HL-60 (cell line): ENCODE results near the gene DNAH5.

Experiments used
- DNase-seq, 2 experiments: peaks; one replicate each; pipeline ENCODE4 v3.0.0-alpha.2; 2010 to 2020; ENCODE audit warnings: low read depth in 1 of 2, low spot score in 1 of 2
- H3K27ac ChIP-seq: fragments of 250-450 bp; sonication (Bioruptor Pico); replicated peaks from 2 replicates; pipeline ENCODE4 v1.5.1; 2020; ENCODE audit warnings: mild to moderate bottlenecking, moderate library complexity
- H3K27me3 ChIP-seq: fragments of 250-450 bp; sonication (Bioruptor Pico); 2 replicates; pipeline ENCODE4 v1.5.1; 2021; ENCODE audit warnings: mild to moderate bottlenecking, moderate library complexity; ENCODE audit not compliant: insufficient read depth, poor library complexity, severe bottlenecking
- H3K4me3 ChIP-seq: replicated peaks from 2 replicates; pipeline ENCODE4 v1.5.1; 2011; ENCODE audit warnings: mild to moderate bottlenecking, control low read depth, low read length; ENCODE audit not compliant: insufficient read depth
- CTCF ChIP-seq: IDR thresholded peaks from one replicate; pipeline ENCODE4 v1.5.1; 2011; ENCODE audit warnings: low read length, control low read depth, inconsistent platforms; ENCODE audit not compliant: insufficient read depth
- GABPA ChIP-seq: IDR thresholded peaks from 2 replicates; pipeline ENCODE4 v1.6.1; 2012; ENCODE audit warnings: low read depth
- POLR2AphosphoS5 ChIP-seq: IDR thresholded peaks from 2 replicates; pipeline ENCODE4 v1.6.1; 2012; ENCODE audit warnings: low read depth
- REST ChIP-seq: IDR thresholded peaks from 2 replicates; pipeline ENCODE4 v1.6.1; 2012; ENCODE audit warnings: low read depth; ENCODE audit not compliant: insufficient replicate concordance
- SPI1 ChIP-seq: IDR thresholded peaks from 2 replicates; pipeline ENCODE4 v1.6.1; 2012; ENCODE audit warnings: low read depth, mild to moderate bottlenecking, borderline replicate concordance

DNAH5 gene

GRCh38 chr5:13991365-13991764 is 46.9 kb upstream of the DNAH5 start:
- no peak overlapping the region for H3K4me3 ChIP-seq
- H3K27me3 ChIP-seq, result no peaks in the 10 kb centered on the region
- no peak overlapping the region for H3K27ac ChIP-seq
- no peak for TF ChIP-seq REST
- no peak for DNase-seq

GRCh38 chr5:13990896-13991295 is 46.4 kb upstream of the DNAH5 start:
- no peak for TF ChIP-seq REST
- no peak for TF ChIP-seq CTCF
- TF ChIP-seq SPI1, result no peak
- no peak for TF ChIP-seq POLR2AphosphoS5
- TF ChIP-seq GABPA, result no peak
- Histone ChIP-seq H3K27me3 (no peaks in the 10 kb centered on the region), H3K27ac (no peak overlapping the region), H3K4me3 (no peak overlapping the region)
- no peak for DNase-seq

- DNase-seq, result no peak
- H3K27ac ChIP-seq, result no peak overlapping the region
- H3K4me3 ChIP-seq, result no peak overlapping the region
- no peak for TF ChIP-seq CTCF
- TF ChIP-seq GABPA, result no peak
- TF ChIP-seq SPI1, result no peak
- no peak for TF ChIP-seq REST
- TF ChIP-seq POLR2AphosphoS5, result no peak
- H3K27me3 ChIP-seq, result no peaks in the 10 kb centered on the region
Measured at GRCh38 chr5:13989832-13990231, 45.3 kb upstream of the DNAH5 start.
